Stimulated activated CD4-positive, alpha-beta T cell treated with anti-CD3 and anti-CD28 coated beads, TNF-alpha, amount 100 ng/mL, for 48 hours (primary cell): ENCODE results near the gene PHACTR4.
"Not testable (repeated sequence)": the region's sequence is repeated elsewhere in the genome, so short reads cannot be mapped to it uniquely, and the experiment has no call there.

ENCODE experiments used
- DNase-seq, 3 donors: peaks; one replicate each; pipeline ENCODE4 v3.0.0-alpha.2; 2020; ENCODE audit warnings: low read depth in 3 of 3

Gene PHACTR4

DNA sequence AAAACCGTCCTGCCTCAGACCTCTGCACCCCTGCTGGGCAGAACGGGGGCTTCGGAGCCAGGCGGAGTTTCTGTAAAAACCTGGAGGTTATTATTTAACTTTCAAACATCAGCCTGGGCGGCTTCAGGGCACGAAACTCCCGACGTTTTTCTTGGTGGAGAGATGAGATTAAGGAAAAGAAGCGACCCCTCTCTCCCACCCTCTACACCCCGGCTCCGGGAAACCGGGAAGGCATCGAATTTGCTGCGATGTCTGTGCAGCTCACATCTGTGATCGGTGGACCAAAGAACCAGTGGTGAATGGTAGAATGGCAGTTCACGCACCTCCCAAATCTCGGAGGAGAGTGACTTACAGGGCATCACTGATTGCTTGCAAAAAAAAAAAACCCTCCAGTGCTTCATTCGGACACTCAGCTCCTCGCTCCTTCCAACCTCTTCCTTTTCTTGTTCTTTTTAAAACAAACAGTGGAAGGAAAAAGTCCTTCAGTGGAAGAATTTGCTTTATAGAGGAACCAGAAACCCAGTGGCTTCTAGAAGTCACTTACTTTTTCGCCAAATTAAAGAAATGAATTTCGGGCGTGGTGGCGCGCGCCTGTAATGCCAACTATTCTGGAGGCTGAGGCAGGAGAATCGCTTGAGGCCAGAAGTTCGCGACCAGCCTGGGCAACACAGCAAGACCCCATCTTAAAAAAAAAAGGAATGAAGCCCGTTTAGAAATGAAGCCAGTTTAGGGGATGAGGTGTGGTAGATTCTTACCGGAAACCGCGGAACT, 884 bp downstream of the PHACTR4 start:
- DNase-seq = peak in 1 of 3 donors; percentile 15

DNA sequence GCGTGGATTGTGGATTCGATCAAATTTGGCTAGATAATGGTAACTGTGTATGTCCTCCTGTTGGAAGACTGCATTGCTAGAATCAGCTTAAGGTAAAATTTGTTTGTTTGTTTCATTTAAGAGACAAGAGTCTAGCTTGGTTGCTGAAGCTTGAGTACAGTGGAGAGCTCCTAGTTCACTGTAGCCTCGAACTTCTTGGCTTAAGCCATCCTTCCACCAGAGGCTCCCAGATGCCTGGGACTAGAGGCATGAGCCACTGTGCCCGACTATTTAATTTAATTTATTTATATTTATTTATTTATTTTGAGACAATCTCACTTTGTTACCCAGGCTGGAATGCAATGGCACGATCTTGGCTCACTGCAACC, 1.5 kb downstream of the PHACTR4 start:
- DNase-seq = no peak

GRCh38 chr1:28373450-28373849, 3.9 kb downstream of the PHACTR4 start:
- DNase-seq = not testable (repeated sequence)

- no peak for DNase-seq
These were observed 4.8 kb downstream of the PHACTR4 start for GRCh38 chr1:28374297-28374696.

- not testable (repeated sequence) for DNase-seq
These were observed 6.1 kb downstream of the PHACTR4 start for GRCh38 chr1:28375598-28375997.

DNA sequence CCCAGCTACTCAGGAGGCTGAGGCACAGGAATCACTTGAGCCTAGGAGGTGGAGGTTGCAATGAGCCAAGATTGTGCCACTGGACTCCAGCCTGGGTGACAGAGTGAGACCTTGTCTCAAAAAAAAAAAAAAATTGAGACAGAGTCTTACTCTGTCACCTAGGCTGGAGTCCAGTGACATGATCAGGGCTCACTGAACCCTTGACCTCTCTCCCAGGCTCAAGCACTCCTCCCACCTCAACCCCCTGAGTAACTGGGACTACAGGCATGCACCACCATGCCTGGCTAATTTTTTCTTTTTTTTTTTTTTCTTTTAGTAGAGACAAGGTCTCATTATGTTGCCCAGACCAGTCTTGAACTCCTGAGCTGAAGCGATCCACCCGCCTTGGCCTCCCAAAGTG, 6.7 kb downstream of the PHACTR4 start:
- DNase-seq = not testable (repeated sequence)

- no peak for DNase-seq
These were observed 9.4 kb downstream of the PHACTR4 start for GRCh38 chr1:28378906-28379305.

DNA sequence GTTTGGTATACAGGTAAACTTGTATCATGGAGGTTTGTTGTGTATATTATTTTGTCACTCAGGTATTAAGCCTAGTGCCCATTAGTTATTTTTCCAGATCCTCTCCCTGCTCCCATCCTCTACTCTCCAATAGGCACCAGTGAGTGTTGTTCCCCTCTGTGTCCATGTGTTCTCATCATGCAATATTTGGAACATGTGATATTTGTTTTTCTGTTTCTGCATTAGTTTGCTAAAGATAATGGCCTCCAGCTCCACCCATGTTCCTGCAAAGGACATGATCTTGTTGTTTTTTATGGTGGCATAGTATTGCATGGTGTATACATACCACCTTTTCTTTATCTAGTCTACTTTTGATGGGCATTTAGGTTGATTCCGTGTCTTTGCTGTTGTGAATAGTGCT, 10.9 kb downstream of the PHACTR4 start:
- no peak for DNase-seq

DNA sequence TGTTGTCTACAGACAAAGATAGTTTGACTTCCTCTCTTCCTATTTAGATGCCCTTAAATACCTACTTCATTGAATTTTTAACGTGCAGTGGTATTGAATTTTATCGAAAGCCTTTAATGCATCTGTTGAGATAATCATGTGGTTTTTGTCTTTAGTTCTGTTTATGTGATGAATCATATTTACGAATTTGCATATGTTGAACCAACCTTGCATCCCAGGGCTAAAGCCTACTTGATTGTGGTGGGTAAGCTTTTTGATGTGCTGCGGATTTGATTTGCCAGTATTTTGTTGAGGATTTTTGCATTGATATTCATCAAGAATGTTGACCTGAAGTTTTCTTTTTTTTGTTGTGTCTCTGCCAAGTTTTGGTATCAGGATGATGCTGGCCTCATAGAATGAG, 14.2 kb downstream of the PHACTR4 start:
- not testable (repeated sequence) for DNase-seq

DNA sequence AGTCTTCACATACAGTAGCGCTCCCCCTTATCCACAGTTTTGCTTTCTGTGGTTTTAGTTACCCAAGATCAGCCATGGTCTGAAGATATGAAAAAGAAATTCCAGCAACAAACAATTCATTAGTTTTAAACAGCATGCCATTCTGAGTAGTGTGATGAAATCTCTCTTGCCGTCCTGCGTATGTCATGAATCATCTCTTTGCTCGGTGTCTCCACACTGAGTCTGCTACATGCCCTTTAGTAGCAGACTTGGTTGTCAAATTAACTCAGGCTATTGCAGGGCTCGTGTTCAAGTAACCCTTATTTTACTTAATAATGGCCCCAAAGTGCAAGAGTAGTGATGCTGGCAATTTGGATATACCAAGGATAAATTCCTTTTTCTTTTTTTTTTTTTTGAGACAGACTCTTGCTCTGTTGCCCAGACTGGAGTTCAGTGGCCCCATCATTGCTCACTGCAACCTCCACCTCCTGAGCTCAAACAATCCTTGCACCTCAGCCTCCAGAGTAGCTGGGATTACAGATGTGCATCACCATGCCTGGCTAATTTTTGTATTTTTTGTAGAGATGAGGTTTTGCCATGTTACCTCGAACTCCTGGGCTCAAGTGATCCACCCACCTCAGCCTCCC, 22.6 kb downstream of the PHACTR4 start:
- DNase-seq = no peak

GRCh38 chr1:28394136-28394535, 24.6 kb downstream of the PHACTR4 start:
- no peak for DNase-seq

DNA sequence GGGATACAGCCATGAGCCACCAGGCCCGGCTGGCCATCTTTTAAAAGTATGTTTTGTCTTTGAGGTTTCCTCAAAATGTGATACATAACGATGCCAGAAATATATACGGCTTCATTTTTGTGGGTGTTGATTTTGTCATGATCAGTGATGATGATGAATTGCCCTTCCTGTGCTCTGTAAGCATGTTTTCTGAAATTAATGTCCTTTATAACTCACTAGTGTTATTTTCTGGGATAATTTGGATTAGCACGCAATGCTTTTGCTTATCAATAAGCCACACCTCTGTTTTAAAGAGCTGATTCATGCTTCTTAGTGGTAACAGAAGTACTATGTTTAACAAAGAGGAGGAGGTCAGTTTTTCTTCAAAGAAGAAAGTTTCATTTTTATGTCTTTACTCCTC, 25.6 kb downstream of the PHACTR4 start:
- no peak for DNase-seq

DNA sequence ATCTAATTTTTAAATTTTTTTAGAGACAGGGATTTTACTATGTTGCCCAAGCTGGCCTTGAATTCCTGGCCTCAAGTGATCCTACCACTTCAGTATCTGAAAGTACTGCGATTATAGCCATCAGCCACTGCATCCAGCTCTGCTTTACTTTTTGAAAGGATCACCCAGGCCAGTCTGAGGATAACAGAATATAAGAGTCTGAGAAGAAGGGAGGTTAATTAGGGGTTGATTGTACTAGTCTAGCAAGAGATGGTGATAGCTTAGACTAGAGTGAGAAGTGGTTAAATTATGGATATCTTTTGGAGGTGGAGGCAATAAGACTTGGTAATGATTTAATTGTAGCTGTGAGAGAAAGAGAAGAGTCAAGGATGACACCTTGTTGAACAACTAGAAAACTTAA, 32.2 kb downstream of the PHACTR4 start:
- no peak for DNase-seq

DNA sequence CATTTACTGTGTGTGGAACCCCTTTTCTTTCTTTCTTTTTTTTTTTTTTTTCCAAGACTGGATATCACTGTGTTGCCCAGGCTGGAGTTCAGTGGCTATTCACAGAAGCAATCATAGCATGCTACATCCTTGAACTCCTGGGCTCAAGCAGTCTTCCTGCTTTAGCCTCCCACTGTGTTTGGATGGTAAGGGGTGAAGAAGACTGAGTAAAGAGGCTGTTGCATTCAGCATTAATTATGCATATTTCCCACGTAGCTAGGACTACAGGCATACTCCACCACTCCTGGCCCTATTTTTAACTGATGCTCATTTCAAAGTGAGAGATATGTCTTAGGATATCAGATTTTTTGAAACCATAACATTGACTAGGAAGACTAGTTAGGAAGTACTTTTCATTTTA, 39.5 kb downstream of the PHACTR4 start:
- no peak for DNase-seq

GRCh38 chr1:28411656-28412055, 42.1 kb downstream of the PHACTR4 start:
- DNase-seq = no peak

GRCh38 chr1:28412731-28413130, 43.2 kb downstream of the PHACTR4 start:
- DNase-seq = no peak

GRCh38 chr1:28416509-28417194, 47.1 kb downstream of the PHACTR4 start:
- DNase-seq = no peak

DNA sequence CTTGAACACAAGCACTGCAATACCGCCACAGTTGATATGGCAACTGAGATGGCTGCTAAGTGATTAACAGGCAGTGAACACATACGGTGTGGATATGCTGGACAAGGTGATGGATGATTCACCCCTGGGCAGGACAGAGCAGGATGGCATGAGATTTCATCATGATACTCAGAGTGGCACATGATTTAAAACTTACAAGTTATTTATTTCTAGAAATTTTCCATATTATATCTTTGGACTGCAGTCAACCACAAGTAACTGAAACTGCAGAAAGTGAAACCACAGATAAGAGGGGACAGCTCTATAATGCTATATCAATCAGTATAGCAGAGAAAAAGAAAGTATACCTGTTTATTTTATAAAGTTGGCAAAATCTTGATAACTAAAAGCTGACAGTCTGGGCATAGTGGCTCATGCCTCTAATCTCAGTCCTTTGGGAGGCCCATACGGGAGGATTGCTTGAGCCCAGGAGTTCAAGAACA, 47.9 kb downstream of the PHACTR4 start:
- DNase-seq = no peak

DNA sequence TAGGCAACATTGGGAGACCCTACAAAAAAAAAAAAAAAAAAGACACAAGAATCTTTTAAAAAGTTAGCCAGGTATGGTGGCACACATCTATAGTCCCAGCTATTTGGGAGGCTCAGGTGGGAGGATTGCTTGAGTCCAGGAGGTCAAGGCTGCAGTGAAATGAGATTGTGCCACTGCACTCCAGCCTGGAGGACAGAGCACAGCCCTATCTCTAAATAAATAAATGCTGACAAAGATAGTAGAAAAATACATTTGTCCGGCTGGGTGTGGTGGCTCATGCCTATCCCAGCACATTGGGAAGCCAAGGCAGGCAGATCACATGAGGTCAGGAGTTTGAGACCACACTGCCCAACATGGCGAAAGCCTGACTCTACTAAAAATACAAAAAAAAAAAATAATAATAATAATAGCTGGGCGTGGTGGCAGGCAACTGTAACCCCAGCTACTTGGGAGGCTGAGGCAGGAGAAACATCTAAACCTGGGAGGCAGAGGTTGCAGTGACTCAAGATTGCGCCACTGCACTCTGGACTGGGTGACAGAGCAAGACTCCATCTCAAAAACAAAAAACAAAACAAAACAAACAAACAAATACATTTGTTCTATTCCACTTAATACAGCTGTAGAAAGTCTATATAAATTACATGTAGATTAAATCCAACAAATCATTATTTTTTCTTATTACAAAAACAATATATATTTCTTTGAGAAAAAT, 48.5 kb downstream of the PHACTR4 start:
- DNase-seq = no peak

- no peak for DNase-seq
These were observed 52.2 kb downstream of the PHACTR4 start for GRCh38 chr1:28421744-28422143.

- no peak for DNase-seq
These were observed 57.3 kb downstream of the PHACTR4 start for GRCh38 chr1:28426831-28427230.

DNA sequence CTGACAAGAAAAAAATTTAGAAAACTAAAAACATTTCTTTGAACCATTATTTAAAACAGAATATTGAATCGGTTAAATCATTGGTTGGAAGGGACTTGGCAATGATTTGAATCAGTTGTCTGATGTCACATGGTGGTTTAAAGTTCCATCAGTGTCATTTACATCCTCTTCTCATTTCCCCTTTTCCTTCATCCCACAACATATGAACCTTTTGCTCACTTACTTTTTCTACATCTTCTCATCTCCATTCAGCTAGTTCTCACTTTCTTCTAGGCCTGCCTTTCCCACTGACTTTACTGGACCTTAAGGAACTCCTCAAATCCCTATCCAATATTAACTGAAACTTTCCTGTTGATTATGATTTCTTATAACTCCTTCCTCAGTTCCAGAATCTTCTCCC, 58.5 kb downstream of the PHACTR4 start:
- DNase-seq = no peak
